ENCODE measurements around the gene PSME1.

PSME1 gene

DNA sequence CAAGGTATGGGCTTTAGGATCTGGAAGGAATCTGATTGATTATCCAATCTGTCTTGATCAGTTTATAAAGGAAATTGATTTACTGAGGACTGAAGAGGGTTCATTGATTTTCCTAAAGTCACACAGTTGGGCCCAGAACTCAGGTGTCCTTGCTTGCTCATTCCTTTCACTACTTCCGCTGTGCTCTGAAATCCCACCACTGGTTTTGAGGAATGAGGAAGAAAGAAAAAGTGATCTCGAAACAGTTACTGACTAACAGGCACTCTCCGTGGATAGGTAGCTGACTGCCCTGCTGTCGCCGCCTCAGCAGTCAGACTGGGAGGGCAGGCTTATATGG lies 5.6 kb upstream of the PSME1 start, which contains the start of gene FITM1:
TSS of gene FITM1 (plus strand) at position 280 of the 337 bp plus-strand sequence. CDS start 905 bp downstream, outside the sequence.
- DNase-seq (ENCODE audit: low read depth): no peak

DNA sequence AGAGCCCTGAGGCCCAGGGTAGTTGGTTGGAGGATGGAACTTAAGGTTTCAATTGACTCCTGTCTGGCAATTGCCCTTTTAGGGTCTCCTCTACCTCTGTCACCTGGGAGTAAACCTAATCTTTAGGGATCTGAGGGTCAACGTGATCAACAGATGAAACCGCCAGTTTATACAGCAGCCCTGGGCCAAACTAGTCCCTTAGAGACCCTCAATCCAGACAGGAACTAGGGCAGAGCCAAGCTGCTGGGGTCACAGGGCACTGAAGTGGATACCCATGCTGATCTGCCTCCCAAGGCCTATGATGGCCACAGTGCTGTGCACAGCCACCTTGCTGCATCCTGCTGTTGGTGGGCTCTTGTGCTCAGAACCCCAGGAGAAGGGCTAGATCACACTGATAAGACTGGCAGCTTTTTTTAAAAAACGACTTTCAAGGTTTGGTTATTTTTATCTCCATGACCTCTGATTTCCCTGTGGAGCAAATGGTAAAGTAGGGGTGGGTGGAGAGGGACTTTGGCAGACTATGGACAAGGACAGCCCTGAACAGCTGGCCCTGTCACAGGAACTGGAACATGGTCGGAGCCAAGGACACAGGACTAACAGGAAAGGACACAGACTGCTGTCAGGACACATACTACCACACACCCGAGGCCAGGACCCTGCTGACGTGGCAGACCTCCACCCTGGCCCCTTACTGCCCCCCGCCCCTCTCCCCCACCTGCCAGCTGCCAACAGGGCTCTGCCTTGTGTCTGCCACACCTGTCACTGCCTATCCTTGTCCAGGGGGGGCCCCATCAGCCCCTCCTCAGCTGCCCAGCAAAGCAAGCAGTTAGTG lies 5.1 kb upstream of the PSME1 start:
- no peak for DNase-seq (ENCODE audit: low read depth)

DNA sequence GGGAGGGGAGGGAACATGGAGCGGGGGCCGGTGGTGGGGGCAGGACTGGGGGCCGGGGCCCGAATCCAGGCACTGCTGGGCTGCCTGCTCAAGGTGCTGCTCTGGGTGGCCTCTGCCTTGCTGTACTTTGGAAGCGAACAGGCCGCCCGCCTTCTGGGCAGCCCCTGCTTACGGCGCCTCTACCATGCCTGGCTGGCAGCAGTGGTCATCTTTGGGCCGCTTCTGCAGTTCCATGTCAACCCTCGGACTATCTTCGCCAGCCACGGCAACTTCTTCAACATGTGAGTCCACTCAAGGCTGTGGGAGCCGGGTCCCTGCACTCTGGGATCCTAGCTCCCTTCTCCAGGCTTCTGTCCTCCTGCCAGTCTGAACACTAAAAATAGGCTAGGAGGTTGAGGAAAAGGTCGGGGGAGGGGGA lies 4.4 kb upstream of the PSME1 start:
- DNase-seq (ENCODE audit: low read depth): no peak

DNA sequence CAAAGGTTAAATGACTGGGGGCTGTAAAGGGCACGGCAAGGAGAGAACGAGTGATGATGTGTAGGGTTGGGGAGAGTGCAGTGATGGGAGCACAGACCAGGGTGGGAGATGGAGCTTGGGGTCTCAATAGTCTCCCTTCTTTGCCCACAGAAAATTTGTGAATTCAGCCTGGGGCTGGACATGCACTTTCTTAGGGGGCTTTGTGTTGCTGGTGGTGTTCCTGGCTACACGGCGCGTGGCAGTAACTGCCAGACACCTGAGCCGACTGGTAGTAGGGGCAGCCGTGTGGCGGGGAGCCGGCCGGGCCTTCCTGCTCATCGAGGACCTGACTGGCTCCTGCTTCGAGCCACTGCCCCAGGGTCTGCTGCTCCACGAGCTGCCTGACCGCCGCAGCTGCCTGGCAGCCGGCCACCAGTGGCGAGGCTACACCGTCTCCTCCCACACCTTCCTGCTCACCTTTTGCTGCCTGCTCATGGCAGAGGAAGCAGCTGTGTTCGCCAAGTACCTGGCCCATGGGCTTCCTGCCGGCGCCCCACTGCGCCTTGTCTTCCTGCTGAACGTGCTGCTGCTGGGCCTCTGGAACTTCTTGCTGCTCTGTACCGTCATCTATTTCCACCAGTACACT lies 3.8 kb upstream of the PSME1 start:
- DNase-seq (ENCODE audit: low read depth): no peak

DNA sequence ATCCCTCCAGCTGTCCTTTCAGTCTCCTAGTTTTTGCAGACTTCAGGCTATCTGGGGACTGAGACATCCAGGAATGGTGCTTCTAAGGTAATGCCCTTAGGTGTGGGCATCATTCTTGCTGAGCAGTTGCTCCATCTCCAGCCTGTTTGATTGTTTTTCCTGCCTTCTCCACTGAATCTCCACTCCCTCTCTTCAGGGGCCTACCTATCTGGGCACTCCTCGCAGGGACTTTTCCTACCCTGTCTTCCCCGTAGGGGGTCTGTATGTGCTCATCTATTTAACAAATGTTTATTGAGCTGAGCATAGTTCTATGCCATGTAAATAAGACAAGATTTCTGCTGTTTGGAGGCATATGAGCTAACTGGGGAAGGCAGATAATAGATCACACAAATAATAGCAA lies 3.0 kb upstream of the PSME1 start:
- DNase-seq (ENCODE audit: low read depth): no peak

DNA sequence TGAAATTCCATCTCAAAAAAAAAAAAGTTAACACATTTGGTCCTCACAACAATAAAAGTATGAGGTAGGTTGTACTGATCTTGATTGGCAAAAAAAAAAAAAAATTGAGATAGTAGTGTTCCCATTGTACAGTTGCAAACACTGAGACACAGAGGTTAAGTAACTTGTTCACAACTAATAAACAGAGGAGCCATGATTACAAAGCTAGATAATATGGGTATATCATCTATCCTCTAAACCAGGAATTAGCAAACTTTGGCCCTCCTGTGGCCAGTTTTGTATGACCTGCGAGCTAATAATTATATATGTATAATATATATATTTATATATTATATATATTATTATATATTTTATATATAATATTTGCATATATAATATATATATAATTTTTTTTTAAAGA lies 2.3 kb upstream of the PSME1 start:
- no peak for DNase-seq (ENCODE audit: low read depth)

DNA sequence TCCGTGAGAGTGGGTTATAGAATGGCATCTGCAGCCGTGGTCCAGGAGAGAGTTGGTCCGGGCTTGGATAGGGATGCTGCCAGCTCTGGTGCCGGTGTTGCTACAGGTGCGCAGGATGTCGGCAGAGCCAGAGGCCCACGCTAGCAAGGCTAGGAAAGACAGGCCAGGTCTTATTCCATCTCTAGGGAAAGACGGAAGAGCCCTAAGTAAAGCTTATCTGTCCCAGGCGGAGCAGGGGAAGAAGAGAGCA lies 485 bp upstream of the PSME1 start:
- DNase-seq (ENCODE audit: low read depth): no peak

DNA sequence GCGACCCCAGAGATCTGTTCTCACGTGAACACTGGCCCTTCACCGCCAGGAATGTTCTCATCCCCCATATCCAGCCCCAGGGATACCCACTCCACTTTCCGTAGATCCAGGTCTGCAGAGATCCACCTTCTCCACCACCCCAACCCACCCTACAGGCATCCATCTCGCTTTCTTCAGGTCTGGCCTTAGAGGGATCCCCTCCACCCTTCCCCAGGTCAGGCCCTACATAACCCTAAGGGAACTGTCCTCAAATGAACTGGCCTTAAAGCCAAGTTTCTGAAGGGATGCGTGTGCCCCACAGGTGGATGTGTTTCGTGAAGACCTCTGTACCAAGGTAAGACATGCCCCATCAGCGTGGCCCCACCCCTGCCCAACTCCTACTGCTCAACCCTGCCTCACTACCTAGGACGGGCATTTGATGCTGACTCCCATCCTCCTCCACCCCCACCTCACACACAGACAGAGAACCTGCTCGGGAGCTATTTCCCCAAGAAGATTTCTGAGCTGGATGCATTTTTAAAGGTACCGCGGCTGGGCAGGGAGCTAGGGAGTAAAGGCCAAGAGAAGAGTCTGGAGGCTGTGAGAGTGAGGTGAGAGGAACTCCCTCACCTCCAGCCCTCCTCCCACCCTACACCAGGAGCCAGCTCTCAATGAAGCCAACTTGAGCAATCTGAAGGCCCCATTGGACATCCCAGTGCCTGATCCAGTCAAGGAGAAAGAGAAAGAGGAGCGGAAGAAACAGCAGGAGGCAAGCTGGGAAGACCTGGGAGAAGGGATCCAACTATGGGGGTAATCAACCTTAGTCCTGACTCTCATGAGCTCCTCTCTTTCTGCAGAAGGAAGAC lies 912 bp downstream of the PSME1 start:
- no peak for DNase-seq (ENCODE audit: low read depth)

DNA sequence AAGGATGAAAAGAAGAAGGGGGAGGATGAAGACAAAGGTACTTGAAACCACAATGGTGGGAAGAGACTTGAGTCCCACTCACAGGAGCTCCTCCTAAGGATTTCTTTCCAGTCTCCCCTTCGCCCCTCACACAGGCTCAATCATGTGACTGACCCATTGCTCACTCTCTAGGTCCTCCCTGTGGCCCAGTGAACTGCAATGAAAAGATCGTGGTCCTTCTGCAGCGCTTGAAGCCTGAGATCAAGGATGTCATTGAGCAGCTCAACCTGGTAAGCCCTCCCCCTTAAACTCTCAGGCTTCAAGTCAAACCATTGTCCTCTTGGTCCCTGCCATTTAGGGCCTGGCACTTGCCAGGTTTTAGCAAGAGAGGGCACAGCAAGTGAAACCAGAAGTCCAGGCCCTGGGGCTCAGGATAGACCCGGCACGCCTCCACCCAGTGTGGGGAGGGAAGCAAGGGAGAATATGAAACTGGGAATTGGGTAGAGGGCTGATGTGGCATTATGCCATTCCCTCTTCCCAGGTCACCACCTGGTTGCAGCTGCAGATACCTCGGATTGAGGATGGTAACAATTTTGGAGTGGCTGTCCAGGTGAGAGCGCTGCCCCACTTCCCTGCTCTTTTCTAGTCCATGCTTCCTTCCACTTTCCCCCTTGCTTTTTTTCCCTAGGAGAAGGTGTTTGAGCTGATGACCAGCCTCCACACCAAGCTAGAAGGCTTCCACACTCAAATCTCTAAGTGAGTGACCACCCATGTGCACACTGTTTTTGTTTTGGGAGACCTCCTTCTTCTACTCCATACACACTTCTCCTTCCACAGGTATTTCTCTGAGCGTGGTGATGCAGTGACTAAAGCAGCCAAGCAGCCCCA lies 1.8 kb downstream of the PSME1 start:
- no peak for DNase-seq (ENCODE audit: low read depth)

DNA sequence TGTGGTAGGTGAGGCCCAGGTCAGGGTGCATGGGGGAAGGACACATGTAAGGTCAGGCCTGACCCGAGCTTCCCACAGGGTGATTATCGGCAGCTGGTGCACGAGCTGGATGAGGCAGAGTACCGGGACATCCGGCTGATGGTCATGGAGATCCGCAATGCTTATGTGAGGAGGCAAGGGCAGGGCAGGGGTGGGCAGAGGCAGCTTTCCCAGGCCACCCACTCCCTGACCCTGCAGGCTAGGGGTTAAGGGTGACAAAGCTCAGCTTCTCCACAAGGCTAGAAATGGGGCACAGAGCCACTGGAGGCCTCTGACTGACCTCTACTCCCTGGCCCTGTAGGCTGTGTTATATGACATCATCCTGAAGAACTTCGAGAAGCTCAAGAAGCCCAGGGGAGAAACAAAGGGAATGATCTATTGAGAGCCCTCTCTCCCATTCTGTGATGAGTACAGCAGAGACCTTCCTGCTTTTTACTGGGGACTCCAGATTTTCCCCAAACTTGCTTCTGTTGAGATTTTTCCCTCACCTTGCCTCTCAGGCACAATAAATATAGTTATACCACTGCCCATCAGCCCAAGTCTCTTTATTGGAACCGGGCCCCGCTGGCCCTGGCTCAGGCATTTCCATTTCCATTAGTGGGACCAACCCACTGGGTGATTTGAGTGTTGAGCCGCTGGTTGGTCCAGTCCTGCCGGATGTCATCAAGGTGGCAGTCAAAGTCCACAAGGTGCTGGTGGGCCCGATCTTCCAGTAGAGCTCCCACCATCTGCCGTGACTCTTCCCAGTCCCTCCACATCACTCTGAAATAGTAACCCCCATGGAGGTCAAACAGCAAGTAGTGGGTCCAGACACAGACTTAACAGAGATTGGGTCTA lies 2.6 kb downstream of the PSME1 start:
- no peak for DNase-seq (ENCODE audit: low read depth)

DNA sequence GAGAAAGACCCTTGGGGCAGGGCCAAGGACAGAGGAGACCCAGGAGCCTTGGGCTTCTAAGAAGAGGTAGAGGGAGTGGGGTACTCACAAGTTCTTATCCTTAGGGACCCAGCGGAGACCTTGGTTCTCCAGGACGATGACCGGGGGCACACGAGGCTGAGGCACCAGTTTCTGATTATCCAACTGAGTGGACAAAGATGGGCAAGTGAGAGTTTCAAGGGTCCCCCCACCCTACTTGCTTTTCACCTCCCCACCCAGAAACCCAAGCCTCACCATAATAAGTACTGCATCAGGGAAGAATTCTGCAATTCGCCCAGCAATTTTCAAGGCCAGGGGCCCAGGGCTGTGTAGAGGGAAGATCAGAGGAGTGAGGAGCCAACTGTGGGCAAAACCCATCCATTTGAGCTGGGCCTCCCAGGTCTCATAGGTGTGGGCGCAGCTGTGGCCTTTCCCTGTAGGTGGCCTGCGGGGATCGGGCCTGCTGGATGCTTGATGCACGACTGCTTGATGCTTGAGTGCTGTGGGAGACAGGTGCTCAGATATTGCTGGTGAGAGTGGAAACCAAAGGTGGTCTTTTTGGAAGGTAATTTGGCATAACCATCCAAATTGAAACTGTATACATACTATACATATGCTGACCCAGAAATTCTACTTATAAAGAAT lies 3.4 kb downstream of the PSME1 start:
- no peak for DNase-seq (ENCODE audit: low read depth)

DNA sequence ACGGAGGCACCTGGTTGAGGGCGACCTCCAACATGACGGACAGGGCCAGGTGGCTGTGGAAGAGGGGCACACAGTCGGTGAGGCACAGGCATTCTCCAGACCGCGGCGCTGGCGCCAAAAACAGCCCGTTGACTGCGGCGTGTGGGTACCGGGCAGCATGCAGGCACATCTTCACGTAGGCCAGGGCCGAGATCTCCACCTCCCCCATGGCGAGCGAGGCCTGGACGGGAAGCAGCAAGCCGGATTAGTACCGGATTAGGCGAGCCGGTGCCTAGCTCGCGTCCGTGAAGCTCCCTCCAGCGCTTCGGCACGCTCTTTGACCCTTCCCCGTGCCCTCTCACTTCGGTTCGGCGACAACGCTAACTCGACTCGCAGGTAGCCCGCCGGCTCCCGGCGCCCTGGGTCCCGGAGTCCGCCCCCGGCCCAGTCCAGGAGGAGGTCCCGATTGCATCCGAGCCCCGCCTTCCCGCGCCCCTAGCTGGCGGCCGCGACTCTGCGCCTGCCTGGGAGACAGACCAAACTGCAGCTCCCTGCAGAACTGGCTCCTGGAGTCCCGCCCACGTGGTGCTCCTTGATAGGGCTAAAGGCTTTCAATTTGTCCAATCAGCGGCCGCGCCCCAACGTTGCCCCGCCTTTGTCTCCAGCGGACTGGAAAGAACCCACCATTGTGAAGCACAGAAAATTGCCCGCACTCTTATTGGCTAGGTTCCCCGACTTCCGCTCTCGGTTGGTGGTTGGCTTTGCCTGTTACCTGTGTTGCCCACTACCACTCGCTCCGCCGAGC lies 5.3 kb downstream of the PSME1 start, which contains the start of gene EMC9:
TSS of gene EMC9 (minus strand) at position 495 of the 784 bp plus-strand sequence. CDS start at position 208, 287 bp downstream.
- DNase-seq (ENCODE audit: low read depth): peak; percentile 98

DNA sequence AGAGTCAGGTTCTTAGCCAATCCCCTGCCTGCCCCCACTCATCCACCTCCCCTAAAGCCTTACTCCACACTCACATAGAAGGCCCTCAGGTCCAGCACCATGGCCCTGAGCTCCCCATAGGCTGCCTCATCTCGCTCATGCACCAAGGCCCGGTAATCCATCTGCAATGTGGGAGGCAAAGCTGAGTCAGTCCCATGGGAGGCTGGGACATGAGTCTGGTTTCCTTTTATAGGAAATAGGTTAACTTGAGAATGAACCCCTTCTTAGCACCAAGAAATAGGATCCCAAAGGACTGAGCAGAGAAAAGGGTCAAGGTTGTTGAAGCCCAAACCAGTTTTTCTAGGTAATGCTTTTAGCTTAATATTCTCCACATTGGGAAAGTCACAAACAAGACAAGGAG lies 7.5 kb downstream of the PSME1 start:
- no peak for DNase-seq (ENCODE audit: low read depth)

DNA sequence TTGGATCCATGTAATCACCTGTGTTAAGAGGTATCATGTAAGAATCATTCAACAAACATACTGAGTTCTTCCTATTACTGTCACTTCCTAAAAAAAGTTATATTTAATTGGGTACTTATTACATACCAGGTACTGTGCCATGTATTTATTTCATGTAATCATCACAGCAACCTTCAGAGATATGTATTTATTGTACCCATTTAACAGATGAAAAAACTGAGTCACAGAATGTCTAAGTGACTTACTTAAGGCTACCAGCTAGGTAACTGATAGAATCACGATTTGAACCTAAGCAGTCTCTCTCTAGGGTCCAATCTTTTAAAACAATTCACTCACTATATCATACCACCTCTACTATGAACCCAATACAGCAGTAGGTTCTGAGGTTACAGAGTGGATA lies 8.5 kb downstream of the PSME1 start:
- DNase-seq (ENCODE audit: low read depth): no peak

DNA sequence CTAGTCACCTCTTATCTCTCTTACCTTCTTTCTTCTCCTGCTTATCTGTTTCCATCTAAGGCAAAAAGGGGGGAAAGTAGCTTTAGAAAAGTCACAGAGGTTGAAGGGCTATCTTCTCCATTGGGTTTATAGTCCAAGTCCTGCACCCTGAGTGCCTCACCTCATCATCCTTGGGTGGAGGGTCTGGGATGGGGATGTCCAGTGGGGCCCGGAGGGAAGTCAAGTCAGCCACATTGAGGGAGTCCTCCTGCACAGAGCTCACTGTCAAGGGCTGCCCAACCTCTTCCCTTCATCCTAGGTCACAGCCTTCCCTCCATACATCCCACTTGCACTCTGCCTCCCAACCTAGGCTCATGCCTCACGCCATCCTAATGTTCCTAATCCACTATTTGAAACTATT lies 9.2 kb downstream of the PSME1 start:
- DNase-seq (ENCODE audit: low read depth): no peak

DNA sequence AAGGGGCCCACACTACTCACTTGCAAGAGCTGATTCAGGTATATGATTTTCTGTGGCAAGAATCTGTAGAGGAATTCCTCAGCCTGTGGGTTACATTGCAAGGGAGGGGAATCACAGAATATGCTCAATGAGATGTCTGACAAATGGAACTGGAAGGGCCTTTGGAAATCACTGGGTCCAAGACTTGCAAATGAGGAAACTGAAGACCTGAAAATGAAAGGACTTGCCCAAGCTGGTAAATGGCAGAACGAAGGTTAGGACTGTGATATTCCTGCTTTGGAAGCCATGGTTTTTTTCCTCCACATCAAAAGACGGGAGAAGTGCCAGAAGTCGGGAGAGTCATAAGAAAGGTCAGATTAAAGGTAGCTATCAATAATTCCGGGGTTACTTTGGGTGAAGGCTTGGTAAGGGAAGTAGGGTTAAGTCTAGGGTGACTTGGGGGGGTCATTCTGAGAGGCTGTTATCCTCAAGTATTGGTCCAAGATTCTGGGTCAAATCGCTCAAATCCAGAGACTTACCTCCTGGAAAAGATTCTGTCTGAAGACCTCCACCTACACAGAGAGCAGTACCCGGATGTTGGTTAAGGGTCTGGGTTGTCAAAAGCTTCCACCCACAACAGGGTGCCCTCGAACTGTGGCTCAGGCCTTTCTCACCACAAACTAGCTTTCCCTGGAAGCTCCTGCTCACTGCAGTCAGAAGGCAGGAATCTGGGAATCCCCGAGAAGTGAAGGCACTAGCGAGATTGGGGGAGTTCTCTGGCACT lies 9.9 kb downstream of the PSME1 start:
- DNase-seq (ENCODE audit: low read depth): peak; percentile 36

DNA sequence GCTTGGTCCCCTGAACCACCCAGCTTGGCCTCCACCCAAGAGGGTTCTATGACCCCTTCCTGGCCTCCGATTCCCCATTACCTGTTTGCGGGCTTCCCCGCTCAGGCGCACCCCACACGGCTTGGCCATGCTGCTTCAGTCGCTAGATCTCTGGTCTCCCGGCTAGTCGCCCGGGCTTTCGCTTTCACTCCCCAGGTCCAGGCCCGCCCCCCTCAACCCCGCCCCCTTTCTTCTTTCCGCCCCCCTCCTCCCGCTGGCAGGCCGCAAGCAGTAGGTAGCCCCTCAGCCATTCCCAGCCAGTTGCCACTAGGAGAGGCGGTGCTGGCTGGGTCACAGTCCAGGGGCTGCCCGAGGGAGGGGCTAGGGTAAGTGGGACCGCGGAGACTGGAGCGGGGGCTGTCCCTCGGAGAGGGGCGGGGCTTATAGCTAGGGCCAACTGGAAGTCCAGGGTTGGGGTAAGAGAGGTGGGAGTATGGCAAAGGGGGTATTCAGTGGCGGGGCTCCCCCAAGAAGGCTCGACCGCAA lies 10.5 kb downstream of the PSME1 start, which contains the start of gene PSME2:
TSS of gene PSME2 (minus strand) at position 158 of the 525 bp plus-strand sequence. CDS start at position 129, 29 bp downstream.
- peak; percentile 83 for DNase-seq (ENCODE audit: low read depth)

DNA sequence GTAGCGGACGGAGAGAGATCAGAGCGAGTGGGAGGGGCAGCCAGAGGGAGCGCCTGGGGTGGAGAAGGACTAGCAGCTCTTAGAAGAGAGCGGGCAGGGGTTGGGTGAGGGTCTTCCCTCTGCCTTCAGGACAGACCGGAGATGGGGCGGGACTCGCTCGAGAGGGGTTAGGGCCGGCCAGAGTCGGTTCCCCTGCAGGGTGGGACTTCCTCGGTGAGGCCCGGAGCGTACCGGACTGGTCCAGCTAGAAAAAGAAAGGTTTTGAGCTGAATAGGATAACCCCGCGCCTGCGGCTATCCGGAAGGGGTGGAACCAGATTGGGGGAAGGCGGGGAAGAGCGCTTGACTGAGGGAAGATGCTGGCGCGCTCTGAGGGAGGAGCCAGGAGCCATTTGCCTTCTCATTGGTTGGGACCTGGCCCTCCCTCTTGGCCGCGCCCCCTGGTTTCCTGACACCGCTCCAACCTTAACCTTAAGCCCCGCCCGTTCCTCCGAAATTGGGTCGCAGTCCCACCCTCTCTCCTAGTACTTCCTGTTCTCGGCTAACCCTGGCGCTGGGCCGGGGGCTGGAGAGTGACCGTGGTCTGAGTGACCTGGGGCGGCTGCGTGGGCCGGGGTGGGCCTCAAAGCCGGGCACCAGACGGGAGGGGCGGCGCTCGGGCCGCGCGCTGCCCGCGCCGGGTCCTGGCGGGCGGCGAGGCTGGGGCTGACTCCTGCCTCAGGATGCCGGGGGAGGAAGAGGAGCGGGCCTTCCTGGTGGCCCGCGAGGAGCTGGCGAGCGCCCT lies 11.2 kb downstream of the PSME1 start, which contains the start of gene RNF31:
TSS of gene RNF31 (plus strand) at position 521 of the 783 bp plus-strand sequence. CDS start at position 722, 201 bp downstream.
- peak; percentile 95 for DNase-seq (ENCODE audit: low read depth)
